NCI-H1694 treated with DMSO at 0.1 percent for 48 hours (cell line): Measurements from ENCODE around the gene TSSK2.

Source experiments
- DNase-seq: peaks from one replicate; lab custom pipeline; 2025; lab: John Stamatoyannopoulos, UW

TSSK2 gene

DNA sequence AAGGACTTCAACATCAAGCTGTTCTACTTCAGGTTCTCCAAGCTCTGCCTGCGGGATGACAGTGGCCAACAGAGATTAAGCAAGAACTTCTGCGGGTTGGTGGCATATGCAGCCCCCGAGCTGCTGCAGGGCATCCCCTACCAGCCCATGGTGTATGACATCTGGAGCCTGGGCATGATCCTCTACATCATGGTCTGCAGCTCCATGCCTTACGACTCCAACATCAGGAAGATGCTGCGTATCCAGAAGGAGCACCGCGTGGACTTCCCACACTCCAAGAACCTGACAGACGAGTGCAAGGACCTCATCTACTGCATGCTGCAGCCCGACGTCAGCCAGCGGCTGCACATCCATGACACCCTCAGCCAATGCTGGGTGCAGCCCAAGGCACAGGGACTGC, 6.1 kb upstream of the TSSK2 start:
- DNase-seq, result no peak

DNA sequence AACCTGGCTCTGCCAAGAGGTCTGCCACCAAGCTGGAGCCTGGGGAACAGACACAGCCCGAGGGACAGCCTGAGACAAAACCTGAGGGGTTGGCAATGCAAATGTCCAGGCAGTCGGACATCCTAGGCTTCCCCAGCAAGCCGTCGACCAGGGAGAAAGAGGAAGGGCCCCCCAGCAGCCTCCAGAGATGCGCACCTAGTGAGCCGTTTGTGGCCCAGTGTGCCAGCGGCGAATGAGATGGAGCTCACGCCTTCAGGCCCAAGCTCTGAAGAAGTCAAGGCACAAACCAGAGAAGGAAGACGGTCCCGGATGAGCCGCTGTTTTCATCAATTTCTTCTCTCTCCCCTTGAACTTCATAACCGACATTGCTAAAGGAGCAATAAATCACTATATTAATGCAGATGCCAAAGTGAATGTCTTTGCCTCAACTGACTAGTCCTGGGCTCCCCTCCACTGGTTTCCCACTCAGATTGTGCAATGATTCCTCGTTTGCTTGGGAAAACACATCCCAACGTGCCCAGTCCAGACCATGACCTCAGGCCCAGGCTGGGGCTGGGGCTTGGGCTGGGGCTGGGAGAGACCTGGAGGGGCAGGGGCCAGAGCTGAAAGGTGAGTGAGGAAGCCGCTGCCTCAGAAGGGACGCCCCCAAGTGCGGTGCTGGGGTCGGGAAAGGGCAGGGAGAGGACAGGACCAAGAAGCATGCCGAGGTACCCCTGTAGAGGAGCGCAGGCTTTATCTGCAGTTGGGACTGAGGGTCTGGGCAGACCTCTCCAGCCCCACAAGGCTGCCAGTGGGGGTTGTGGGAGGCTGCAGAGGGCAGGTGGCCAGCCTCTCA, 5.4 kb upstream of the TSSK2 start:
- DNase-seq, result no peak

DNA sequence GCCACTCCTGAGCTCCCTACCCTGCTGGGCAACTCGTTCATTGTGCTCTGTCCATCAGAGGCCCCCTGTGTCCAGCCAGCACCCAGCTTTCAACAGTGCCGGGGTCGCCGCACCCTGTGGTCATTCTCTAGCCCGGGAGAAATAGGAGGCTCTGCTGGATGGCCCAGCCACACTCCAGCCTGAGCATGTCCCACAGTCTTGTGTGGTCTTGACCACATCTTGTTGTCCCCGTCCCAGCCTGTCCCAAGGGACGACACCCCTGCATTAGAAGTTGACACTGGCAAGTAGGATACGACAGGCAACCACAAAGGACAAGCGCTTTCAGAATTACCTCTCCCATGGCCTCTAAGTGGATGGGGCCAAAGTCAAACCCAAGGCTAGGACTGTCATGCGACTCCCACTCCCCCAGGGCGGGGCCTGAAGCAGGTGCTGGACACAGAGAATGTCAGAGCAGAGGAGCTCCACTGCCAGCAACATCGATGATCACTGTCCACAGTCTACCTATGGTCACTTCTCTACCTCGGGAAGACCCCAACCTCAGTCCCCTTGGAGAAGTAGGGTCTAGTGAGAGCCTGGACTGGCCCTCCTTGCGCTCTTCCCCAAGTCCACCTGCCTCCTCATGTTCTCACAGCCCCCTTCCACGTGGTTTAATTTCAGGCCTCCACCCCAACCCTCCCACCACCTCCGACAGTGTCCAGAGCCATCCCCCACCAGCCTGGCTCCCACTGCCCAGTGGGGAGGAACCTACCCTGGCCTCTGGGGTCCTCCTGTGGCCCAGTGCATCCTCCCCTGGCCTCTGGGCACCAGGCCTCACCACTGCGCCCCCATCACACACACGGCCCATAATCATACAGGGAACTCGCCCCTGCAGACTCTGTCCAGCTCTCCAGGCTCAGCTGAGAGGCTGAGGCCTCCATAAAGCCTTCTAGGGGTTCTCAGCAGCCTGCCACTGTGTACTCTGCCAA, 4.5 kb upstream of the TSSK2 start:
- no peak for DNase-seq

DNA sequence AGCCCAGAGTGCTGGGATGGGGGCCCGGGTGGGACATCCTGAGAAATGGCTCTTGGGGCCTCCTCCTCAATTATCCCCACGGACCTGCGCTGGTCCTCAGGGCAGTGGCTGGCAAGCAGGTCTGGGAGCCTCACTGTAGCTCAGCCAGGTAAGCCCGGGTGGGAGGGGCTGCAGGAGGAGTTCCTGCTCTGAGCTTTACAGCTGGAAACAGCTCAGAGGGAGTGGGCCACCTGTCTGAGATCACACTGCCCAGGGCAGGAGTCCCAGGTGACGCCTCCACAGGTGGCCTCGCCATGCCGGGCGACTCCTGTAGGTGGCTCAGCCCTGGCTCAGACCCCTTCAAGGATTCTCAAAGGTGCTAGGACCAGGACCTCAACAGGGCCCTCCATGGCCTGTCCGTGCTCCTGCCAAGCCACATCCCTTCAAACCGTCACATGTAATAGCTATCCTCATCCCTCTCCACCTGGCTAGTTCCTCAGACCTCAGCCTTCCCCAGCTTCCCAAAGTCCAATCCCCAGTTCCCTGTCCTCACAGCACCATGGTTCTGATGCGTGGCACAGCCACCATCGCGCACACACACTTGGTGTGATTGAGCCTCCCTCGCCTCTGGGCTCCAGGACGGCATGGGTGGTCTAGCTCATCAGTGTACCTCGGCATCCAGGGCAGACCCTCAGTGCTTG, 3.6 kb upstream of the TSSK2 start:
- no peak for DNase-seq

DNA sequence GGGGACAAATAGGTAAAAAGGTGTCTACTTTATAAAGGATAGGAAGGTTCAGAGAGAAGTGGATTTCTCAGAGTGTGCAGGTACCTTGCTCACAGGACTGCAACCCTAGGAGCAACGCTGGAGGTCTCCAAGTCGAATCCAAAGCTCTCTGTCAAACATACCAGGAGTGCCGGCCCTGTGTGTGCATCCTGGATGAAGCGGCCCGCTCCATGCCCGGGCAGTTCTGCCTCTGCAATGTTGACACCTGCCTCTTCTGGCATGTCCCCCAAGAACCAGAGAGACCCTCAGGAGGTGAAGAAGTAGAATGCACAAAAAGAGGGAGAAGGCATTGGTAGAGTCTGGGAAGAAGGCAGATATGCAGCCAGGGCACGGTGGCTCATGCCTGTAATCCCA, 3.1 kb upstream of the TSSK2 start:
- no peak for DNase-seq

DNA sequence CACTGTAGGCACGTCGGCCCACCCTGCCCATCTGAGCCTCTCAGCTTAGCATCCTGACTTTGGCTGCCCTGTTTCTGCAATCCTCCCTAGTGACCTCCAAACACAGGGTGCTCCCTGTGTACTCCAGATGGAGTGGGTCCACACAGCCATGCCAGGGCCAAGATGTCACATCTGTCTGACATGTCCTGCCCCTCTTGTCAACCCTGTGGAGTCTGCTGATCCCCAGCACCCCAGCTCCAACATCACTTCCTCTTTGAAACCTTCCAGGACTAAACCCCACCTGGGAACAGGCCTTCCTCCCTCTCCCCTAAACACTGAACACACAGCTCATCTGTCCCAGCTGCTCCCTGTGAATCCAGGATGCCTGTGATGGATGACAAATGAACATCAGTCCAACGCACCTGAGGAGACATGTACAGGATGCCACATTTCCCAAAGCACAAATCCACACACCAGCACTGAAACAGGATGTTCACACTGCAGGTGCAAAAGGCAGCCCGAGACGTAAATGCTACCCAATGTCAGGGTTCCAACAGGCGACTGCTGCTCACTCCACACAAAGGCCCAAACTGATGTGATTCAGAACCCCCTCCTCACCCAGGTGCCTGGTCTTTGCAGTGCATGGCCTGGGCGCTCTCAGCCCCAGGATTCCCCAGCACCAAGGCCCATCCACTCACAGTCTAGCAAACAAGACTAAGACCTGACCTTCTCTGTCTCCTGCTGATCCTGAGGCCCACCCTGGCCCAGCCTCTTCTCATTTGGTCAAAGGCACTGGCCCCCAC, 2.0 kb upstream of the TSSK2 start:
- DNase-seq, result no peak

DNA sequence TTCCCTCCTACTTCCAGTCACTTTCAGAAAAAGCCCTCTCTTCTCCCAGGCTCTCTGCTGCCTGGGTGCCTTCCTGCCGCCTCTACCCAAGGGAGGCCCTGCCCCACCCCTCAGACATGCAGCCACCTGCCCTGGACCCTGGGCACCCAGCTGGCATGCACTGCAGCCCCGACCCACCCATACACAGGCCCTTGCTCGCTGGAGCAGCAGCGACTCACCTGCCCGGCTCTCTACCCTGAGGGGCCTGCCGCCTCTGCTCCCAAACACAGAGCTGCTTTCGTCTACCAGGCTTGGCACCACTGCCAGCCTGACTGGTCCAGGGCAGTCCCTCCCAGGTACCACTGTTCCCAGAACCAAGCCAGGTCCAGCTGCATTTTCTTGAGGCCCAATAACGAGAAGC, 1.2 kb upstream of the TSSK2 start:
- no peak for DNase-seq

DNA sequence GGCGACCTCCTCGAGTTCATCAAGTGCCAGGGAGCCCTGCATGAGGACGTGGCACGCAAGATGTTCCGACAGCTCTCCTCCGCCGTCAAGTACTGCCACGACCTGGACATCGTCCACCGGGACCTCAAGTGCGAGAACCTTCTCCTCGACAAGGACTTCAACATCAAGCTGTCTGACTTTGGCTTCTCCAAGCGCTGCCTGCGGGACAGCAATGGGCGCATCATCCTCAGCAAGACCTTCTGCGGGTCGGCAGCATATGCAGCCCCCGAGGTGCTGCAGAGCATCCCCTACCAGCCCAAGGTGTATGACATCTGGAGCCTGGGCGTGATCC, 542 bp downstream of the TSSK2 start:
- DNase-seq, result no peak

DNA sequence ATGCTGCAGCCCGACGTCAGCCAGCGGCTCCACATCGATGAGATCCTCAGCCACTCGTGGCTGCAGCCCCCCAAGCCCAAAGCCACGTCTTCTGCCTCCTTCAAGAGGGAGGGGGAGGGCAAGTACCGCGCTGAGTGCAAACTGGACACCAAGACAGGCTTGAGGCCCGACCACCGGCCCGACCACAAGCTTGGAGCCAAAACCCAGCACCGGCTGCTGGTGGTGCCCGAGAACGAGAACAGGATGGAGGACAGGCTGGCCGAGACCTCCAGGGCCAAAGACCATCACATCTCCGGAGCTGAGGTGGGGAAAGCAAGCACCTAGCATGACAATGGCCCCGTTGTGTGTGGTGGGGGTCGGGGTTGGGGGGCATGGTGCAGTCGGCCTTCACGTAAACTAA, 1.0 kb downstream of the TSSK2 start:
- no peak for DNase-seq

DNA sequence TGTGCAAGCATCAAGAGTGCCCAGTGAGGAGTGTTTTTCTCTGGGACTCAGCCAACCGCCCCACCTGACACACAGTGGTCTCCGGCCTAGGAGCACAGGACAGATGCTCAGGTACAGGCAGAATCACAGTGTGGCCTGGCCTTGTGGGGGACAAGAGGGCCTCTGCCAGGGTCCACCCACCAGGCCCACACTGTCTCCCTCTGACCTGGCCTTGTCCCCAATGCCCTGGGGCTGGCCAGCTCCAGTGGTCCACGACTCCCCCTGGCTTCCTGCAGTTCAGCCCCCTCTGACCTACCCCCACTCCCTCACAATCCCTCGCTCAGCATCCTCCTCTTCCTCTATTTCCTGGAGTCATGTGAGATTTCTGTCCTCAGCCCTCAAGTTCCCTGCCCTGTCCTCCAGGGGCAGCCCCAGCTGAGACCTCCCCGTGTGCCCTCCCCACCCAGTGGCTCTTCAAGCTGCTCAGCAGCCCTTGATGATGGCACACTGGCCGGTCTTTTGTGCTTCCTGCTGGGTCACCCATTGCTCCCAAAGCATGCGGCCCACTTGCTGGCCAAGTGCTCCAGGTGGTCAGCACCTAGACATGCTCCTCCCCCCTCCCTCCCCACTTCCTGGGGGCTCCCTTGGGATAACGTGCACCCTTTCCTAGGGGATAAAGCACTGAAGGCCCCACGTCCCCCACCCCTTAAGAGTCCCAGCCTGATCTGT, 1.7 kb downstream of the TSSK2 start:
- DNase-seq, result no peak

DNA sequence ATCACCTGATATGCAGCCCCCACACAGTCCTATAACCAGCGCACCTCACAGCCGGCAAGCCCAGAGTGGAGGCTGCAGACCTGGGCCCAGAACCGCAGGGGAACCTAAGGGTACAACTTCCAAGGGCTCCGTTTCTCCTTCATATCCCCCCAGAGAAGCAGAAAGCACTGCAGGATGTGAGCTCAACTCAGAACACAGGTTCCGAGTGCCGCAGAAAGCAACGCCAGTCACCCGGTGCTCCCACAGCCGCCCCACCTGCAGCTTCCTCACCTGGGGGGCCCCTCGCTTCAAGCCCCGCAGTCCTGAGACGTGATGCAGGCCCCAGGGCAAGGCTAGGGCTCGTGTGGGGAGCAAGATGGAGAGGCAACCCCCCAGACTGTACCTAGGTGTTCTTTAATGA, 2.5 kb downstream of the TSSK2 start:
- DNase-seq, result no peak

DNA sequence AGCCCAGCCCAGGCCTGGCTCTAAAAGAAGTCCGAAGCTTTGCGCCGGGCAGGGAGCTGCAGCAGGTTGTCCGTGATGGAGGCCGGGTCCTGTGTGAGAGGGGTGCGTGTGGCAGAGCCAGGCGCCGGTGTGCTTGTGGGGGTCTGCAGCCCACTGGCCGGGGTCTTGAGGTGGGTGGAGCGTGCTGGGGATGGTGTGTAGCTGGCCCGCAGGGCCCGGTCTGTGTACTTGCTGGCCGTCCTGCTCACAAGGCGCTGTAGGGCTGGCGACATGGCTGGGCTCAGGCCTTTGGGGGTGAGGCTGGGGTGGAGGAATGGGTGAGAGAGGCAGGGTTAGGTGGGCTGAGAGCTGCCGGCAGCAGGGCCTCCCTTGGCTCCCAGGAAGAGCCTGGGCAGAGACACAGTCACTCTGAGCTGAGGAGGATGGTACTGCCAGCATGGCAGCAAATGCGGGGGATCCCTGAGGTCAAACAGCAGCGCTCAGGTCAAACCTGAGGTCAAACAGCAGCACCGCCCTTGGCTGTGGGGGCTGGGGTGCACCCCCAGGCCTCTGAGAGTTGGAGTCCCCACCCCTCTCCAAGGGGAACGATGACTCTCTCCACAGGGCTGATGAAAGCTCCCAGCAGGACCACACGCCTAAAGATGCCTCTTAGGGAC, 3.2 kb downstream of the TSSK2 start:
- DNase-seq, result no peak

DNA sequence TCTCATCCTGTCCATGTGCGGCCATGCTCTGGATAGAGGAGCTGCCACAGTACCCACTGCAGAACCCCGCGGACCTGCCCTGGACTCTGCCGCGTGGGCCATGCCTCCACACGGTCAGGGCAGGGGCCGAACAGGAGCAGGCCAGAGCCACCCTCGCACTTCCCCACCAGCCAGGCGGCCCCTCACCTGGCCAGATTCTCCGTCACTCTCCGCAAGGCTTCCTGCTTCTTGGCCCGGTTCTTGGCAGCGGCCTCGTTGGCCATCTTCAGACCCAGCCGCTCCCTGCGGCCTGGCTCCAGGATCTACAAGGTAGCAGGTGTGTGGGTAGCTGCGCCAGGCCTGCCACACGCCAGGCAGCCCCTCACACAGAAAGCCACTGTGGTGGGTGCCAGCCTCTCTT, 3.8 kb downstream of the TSSK2 start:
- DNase-seq, result no peak

DNA sequence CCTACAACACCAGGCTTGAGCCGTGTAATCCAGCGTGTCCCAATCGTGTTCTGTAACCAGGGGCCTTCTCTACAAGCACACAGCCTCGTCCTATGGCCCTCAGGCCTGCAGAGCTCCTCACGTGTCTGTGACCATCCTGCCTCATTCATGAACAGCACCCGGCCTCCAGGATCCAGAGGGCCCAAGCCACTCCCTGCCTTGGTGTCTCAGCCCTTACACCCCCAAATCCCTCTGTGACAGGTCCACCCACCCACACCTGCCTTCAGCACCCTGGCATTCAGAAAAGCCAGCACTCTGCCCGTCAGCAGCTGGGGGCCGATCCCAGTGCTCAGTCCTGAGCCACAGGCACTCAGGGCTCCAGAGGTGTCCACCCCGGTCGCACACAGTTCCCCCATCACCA, 5.8 kb downstream of the TSSK2 start:
- DNase-seq, result no peak

DNA sequence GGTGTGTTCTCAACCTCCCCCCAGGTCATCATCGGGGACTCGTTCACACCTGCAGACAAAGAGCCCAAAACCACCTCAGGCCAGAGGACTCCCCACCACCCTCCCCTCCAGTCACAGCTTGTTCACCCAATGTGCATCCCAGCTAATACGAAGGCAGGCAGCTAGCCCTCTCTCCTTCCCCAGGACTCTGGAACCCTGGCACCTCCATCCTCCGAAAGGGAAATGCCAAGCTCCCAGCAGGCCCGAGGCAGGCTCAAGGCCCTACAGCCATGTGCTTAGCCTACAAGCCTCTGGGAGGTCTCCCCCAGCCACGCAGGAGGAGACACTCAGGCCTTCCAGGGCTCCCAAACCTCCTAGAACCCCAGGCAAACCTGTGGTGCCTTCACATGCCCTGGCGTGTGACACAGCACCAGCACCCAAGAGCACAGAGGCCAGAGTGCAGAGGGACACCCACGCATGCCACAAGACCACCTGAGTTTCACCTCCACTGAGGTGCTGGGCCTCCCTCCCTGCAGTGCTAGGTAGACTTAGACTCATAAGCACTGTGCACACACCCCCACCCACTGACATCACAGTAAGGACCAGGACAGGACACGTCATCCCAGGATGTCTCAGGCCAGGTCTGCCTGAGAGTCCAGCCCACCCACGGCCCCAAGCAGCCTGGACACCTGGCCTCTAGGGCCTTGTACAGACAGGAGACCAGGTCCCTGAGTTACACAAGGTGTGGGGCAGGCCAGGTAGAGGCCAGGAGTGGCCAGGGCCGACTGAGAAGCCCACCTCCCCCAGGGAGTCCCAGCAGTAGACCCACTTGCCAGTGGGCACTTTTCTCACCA, 6.5 kb downstream of the TSSK2 start:
- DNase-seq, result no peak

DNA sequence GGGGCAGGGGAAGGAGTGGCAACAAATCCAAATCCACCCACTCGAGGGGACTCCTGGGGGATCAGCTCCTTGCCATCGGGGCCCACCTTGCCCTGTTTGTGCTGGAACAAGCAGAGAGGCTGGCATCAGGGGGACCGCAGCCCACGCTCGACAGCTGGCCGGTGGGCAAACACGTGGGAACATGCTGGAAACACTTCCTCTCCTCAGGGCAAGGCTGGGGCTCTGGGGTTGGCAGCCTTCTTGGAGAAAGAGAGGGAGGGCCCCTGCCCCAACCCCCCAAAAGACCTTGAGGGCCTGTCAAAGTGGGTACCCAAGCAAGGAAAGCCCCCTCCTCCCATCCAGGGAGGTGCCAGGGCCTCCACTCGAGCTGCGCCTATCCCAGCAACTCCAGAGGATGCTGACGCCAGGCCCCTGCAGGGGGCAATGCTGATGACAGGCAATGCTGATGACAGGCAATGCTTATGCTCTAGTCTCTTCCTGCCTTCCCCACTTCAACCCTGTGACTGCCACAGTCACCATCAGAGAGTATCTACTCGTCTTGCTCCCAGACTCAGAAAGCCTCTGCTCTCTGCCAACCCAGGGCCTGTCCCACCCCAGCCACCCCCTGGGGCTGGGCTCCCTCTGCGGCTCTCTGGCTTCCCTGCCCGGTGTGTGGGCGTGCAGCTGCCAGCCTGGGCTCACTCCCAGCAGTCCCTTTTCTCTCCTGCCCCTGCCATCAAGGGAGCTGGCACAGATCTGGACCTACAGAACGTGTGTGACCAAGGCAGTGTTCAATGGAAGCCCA, 7.3 kb downstream of the TSSK2 start:
- no peak for DNase-seq

DNA sequence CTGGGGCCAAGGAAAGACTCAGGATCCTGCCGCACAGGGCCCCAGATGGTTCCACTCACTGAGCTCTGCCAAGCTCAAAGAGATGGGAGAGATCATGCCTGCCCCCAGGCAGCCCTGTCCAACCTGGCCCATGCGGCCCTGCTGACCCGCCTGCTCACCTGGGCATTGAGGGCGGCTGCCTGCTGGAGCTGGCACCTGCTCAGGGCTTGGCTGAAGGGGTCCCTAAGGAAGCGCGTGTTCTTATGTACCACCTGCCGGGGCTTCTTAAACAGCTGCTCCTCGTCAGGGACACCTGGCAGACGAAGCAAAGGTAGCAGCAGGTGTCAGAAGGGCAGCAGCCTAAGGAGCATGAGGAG, 7.9 kb downstream of the TSSK2 start:
- DNase-seq, result no peak

DNA sequence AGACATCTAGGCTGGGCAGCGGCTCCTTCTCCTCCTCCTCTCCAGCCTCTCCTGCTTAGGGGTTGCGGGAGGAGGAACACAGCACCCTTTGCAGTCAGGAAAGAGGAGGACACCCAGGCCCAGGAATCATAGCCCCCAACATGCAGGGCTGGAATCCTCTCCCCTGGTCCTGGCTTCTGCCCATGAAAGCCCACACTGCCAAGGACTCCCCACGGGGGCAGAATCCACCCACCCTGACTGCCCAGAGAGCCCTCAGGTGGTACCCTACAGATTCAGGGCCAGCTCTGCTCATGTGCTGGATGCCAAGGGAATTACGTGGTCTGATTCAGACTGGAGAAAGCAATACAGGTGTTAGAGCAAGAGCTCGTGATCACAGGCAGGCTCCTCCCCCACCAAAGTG, 8.9 kb downstream of the TSSK2 start:
- no peak for DNase-seq

DNA sequence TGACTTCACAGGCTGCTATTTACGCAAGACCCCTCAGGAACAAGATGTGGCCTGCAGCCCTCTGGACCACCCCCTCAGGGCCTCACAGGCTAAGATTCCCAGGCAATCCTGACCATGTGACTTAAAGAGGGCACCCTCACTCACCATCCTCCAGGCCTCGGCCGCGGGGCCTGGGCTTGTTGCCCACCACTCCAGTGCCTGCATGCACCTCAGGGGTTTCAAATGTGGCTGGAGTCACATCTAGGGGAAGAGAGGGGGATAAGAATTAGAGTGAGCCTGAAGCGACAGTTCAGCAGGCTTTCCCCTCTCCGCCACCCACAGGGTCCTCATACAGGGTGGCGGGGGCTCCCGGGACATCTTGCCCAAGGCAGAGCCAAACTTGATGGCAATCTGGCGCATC, 11.3 kb downstream of the TSSK2 start:
- DNase-seq, result no peak
